NB4 (cell line): ENCODE measurements around the gene COL6A1.

ENCODE experiments used
- DNase-seq: peaks from one replicate; pipeline ENCODE4 v3.0.0; 2010; ENCODE audit warnings: low read depth
- H3K4me3 ChIP-seq: one replicate; pipeline ENCODE4 v1.5.1; 2011; ENCODE audit warnings: mild to moderate bottlenecking, low read depth, low read length, moderate library complexity
- MYC ChIP-seq: IDR thresholded peaks from 2 replicates; pipeline ENCODE4 v1.6.1; 2011; ENCODE audit warnings: low read depth, low read length
- POLR2A ChIP-seq: IDR thresholded peaks from 2 replicates; pipeline ENCODE4 v1.6.1; 2011; ENCODE audit warnings: mild to moderate bottlenecking; ENCODE audit not compliant: insufficient read length; ENCODE audit errors: extremely low read depth
- TF ChIP-seq, protein P1 (sequence below): IDR thresholded peaks from 2 replicates; pipeline ENCODE4 v1.6.1; 2011; ENCODE audit warnings: low read depth, low read length
- TF ChIP-seq, protein P2 (sequence below): IDR thresholded peaks from one replicate; pipeline ENCODE4 v1.5.1; 2012; ENCODE audit warnings: low read depth, low read length

COL6A1 gene

DNA sequence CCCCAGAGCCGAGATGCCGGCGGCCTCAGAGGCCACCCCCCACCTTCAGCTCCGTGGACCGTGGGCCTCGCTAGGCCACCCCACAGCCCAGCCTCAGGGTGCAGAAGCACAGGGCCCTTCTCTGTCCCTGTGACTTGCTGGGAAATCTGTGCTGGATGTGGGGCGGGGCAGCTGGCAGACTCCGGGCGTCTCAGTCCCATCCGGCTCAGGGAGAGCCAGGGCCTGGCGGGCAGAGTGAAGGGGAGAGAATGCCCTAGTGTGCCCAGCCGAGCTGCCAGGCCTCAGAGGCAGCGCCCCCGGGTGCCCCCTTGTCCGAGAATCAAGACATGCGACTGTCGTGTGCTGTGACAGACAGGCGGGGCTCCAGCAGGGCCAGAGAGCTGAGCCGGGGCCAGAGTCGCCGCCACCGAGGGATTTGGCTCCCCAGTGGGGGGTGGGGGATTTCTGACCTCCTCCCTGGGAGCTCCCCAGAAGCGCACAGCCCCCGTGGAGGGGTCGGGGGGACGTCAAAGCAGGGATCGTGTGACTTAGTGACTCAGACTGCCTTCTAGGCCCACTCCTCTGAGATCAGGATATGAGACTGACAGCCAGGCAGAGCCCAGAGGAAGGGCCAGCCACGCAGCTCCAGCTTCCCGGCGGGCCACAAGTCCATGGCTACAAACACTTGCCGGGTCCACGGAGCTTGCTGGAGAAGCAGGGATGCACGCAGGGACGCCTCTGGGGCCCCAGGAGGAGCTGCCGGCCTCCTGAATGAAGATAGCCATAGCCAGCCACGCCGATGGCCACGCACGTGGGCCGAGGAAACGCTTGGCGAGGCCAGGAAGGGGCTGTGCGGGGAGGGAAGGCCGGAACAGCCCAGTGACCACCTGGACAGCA, 11.9 kb downstream of the COL6A1 start:
- DNase-seq = no peak
- no peak for TF ChIP-seq MYC
- TF ChIP-seq, protein P1, sequence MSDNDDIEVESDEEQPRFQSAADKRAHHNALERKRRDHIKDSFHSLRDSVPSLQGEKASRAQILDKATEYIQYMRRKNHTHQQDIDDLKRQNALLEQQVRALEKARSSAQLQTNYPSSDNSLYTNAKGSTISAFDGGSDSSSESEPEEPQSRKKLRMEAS = no peak
- TF ChIP-seq POLR2A = no peak
- TF ChIP-seq, protein P2, sequence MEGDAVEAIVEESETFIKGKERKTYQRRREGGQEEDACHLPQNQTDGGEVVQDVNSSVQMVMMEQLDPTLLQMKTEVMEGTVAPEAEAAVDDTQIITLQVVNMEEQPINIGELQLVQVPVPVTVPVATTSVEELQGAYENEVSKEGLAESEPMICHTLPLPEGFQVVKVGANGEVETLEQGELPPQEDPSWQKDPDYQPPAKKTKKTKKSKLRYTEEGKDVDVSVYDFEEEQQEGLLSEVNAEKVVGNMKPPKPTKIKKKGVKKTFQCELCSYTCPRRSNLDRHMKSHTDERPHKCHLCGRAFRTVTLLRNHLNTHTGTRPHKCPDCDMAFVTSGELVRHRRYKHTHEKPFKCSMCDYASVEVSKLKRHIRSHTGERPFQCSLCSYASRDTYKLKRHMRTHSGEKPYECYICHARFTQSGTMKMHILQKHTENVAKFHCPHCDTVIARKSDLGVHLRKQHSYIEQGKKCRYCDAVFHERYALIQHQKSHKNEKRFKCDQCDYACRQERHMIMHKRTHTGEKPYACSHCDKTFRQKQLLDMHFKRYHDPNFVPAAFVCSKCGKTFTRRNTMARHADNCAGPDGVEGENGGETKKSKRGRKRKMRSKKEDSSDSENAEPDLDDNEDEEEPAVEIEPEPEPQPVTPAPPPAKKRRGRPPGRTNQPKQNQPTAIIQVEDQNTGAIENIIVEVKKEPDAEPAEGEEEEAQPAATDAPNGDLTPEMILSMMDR = no peak

DNA sequence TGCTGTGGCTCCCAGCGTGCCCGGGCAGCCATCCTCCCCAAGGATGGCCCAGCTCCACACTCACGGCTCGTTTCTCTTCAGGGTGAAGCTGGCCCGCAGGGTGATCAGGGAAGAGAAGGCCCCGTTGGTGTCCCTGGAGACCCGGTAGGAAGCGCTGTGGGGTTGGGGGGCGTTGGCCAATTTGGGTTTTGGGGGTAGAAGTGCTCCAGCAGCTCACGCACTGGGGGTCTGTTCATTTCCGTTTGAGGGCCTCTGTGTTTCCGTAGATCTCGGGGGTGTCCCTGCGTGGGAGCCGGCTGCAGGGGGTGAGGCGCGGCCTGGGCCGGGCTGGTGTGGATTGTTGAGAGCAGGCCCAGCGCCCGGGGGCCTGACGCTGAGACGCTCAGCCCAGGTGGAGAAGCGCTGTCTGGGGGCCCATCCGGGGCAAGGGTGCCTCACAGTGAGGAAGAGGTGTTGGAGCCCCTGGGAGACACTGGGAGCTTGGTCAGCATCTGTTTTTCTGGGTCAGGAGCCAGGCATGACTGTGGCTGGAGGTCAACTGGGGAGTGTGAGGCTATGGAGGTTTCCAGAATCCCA, 12.6 kb downstream of the COL6A1 start:
- TF ChIP-seq, protein P2 = no peak
- TF ChIP-seq MYC (no peak), POLR2A (no peak)
- TF ChIP-seq, protein P1 = no peak
- DNase-seq = no peak
- no peak overlapping the region for H3K4me3 ChIP-seq

More for the DNA sequence above, 11.9 kb downstream of the COL6A1 start:
- H3K4me3 ChIP-seq = no peak overlapping the region

DNA sequence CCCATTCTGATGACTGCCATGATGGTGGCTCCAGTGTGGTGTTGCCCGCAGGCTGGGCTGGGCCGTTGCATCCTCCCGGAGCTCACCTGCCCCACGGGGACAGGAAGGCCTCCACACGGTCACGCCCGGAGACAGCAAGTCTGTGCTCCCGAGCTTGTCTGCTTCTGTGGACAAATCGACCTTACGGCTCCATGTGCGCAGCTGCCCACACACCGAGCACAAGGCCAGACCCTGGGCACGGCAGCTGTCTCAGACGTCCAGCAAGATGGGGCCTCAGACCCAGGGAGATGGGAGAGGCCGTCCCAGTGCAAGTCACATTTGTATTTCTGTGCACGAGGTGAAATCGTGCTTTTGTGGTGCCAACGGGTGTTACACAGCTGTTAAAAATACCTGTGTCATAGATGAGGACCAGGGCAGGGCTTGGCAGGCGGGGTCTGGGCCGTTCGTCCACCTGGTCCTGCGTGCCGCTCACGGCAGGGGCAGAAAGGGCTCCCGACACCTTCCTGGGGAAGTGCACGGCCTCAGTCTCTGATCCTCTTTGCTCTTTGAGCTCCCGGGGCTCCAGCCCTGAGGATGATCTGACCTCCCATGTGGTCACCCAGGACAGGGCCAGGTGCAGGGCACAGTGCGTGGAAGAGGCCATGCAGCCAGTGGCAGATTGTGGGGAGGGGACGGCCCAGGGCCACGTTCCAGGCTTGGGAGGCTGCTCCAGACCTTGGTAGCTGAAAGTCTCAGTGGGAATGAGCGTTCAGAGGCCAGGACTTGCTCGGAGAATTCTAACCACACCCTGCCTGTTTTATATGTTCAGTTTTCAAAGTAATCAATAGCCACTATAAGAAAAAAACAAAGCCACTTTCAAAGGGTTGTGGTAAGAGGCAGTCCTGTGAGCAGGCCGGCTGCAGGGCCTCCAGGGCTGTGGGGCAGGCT, 13.5 kb downstream of the COL6A1 start:
- no peak for DNase-seq
- H3K4me3 ChIP-seq = no peak overlapping the region
- TF ChIP-seq, protein P2 = no peak
- no peak for TF ChIP-seq POLR2A
- TF ChIP-seq, protein P1 = no peak
- TF ChIP-seq MYC = no peak

DNA sequence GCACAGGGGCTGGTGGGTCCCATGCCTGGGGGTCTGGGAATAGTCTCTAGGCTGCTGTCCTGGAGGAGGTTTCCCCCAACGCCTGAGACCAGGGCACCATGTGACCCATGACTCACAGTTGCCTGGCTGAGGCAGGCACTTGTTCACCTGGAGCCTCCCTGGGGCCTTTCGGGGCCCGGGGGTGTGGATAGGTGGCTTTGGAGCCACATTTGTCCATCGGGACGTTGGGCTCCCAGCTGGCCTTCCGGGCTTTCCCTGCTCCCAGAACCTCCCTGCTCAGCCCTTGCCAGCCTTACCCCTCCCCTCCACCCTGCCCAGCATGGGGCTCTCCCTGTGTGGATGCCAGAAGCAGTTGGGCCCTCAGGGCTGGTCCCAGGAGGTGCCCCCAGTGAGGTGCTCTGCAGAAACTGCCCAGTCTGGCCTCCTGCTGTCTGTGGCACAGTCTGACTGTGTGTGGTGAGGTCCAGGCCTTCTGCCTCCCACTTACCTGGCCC, 14.2 kb downstream of the COL6A1 start:
- H3K4me3 ChIP-seq = no peak overlapping the region
- DNase-seq = no peak
- TF ChIP-seq POLR2A (no peak), MYC (no peak)
- TF ChIP-seq, protein P1 = no peak
- TF ChIP-seq, protein P2 = no peak
